Measurements from ENCODE around the gene ATP6V1B1.

The ATP6V1B1 gene

DNA sequence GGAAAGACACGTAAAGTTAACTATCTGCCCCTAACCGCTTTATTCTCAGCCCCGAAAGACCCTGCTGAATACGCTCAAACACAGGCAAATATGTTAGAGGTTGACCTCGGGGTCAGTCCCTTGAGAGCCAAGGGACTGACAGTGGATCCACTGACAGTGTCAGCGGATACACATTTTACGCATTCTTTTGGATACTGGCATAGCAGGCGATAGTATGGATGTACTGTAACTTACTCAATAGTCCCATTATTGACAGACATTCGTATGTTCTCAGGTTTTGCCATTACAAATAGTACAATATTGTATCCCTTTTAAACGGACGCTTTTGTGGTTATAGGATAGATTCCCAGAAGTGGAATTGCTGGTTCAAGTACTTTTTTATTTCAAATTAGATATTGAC, 13.4 kb downstream of the ATP6V1B1 start:
- ChIA-PET CTCF (interaction anchor here (0.7 to 7.0 kb wide), 39 partner anchors 8 to 649 kb away, joined by 3 to 87 read pairs (median 6); partner anchors contain the start of genes ATP6V1B1 and FAM136A), POLR2A (no interaction called here)
- TF ChIP-seq, protein P1, sequence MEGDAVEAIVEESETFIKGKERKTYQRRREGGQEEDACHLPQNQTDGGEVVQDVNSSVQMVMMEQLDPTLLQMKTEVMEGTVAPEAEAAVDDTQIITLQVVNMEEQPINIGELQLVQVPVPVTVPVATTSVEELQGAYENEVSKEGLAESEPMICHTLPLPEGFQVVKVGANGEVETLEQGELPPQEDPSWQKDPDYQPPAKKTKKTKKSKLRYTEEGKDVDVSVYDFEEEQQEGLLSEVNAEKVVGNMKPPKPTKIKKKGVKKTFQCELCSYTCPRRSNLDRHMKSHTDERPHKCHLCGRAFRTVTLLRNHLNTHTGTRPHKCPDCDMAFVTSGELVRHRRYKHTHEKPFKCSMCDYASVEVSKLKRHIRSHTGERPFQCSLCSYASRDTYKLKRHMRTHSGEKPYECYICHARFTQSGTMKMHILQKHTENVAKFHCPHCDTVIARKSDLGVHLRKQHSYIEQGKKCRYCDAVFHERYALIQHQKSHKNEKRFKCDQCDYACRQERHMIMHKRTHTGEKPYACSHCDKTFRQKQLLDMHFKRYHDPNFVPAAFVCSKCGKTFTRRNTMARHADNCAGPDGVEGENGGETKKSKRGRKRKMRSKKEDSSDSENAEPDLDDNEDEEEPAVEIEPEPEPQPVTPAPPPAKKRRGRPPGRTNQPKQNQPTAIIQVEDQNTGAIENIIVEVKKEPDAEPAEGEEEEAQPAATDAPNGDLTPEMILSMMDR (IDR thresholded peaks at IDR 0.05; ENCODE audit: control extremely low read depth, extremely low read depth, low read depth, missing control alignments), result no peak
- no peak for DNase-seq (ENCODE audit: extremely low spot score)

DNA sequence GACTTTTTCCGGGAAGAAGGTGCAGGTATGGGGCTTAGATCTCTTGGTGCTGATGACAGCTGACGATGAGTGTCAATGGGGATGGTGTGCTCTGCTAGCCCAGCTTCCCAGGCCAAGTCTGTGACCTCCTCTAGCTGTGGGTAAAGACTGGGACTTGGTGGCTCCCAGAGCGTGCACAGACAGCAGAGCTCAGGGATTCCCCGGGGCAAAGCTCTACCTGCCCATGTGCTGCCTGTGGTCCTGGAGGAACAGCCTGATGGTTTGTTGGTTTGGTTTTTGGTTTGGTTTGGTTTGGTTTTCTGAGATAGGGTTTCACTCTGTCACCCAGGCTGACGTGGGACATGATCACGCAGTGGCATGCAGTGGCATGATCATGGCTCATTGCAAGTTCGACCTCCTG, 19.2 kb downstream of the ATP6V1B1 start:
- TF ChIP-seq, protein P1 (IDR thresholded peaks at IDR 0.05; ENCODE audit: control extremely low read depth, extremely low read depth, low read depth, missing control alignments), result no peak
- DNase-seq (ENCODE audit: extremely low spot score), result no peak
- CTCF ChIA-PET, result interaction anchor here (1.1 to 7.0 kb wide), 3 partner anchors 9 to 84 kb away, joined by 3 to 43 read pairs (median 6); no protein-coding TSS in a partner anchor
- POLR2A ChIA-PET, result no interaction called here

DNA sequence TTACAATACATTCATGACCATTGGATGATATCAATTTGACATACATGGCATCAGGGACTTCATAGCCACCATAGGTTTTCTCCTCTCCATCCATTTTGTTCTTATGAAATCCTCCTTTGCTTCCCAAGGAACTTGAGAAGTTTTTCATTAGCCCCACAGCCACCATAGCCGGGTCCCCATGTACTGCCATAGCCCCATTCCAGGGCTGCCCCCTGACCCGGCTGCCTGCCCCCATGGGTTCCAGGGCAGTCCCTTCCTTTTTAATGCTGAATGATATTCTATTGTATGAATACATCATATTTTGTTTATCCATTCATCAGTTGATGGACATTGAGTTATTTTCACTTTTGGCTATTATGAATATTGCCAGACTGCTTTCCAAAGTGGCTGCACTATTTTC, 20.4 kb downstream of the ATP6V1B1 start:
- DNase-seq (ENCODE audit: extremely low spot score), result no peak
- ChIA-PET POLR2A (no interaction called here), CTCF (interaction anchor here (7.0 kb wide), 1 partner anchor 10 kb away, joined by 43 read pairs; no protein-coding TSS in a partner anchor)
- TF ChIP-seq, protein P1 (IDR thresholded peaks at IDR 0.05; ENCODE audit: control extremely low read depth, extremely low read depth, low read depth, missing control alignments), result no peak

DNA sequence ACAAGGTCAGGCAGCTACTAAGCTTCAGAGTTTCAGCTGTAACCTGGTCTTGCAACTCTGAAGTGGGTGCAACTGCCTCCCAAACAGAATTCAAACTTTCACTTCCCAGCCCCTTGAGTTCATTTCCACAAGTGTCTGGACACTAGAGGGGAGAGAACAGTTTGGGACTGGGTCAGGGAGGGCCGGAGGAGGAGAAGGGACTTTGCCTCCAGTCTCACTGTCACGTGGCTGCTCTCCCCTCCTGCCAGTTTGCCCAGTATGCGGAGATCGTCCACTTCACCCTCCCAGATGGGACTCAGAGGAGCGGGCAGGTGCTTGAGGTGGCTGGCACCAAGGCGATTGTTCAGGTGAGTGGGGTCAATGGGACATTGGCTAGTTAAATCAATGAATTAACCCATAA, 22.1 kb downstream of the ATP6V1B1 start:
- POLR2A ChIA-PET, result no interaction called here
- no peak for DNase-seq (ENCODE audit: extremely low spot score)
- CTCF ChIA-PET, result interaction anchor here (0.7 kb wide), 1 partner anchor 10 kb away, joined by 5 read pairs; no protein-coding TSS in a partner anchor
- TF ChIP-seq, protein P1 (IDR thresholded peaks at IDR 0.05; ENCODE audit: control extremely low read depth, extremely low read depth, low read depth, missing control alignments), result no peak

DNA sequence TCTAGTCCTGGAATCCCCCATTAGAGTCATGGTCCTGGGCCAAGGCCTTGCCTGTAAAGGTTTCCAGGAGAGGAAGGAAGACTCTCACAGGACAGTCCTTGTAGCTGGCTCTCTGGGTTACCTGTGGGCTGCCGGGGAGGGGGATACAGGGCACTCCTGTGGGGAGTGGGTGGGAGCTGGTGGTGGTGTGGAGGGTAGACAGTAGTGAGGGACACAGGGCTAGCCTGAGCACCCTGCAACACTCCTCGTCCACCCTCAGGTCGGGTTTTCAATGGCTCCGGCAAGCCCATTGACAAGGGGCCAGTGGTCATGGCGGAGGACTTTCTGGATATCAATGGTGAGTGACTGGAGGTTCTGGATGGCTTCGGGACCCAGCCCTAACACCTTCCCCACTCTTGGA, 23.1 kb downstream of the ATP6V1B1 start:
- no peak for DNase-seq (ENCODE audit: extremely low spot score)
- CTCF ChIA-PET, result no interaction called here
- POLR2A ChIA-PET, result no interaction called here
- TF ChIP-seq, protein P1 (IDR thresholded peaks at IDR 0.05; ENCODE audit: control extremely low read depth, extremely low read depth, low read depth, missing control alignments), result no peak

DNA sequence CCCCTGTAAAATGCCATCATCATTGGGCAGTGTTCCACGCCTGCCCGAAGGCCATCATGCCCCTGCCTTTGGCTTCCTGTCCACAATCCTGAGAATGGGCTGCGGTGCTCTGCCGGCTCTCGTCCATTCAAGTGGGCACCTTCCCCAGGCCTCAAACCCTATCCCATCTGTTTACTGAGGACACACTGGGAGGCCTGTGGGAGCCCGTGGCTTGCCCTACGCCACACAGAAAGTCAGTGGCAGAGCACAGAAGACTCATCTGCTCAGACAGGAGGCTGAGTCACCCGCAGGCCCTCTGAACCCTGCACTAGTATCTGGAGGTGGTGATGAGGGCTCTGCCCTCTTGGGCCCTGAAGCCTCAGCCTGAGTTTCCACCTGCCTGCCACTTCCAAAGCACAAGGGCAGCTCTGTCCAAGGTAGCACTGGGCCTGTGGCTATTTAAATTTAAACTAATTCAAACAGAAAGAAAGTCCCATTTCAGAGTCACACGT, 23.6 kb downstream of the ATP6V1B1 start:
- TF ChIP-seq, protein P1 (IDR thresholded peaks at IDR 0.05; ENCODE audit: control extremely low read depth, extremely low read depth, low read depth, missing control alignments), result no peak
- no peak for DNase-seq (ENCODE audit: extremely low spot score)
- POLR2A ChIA-PET, result no interaction called here
- CTCF ChIA-PET, result interaction anchor here (9.7 kb wide), 1 partner anchor 21 kb away, joined by 172 read pairs; the partner anchor contains the start of gene ANKRD53

Measured in GM10248 (cell line).